ENCODE measurements around the gene ADO. TPM values are rescaled to one million over a fixed set of nuclear protein-coding genes. Genes with fewer than 3 reads are reported as not detected.

ADO gene
- total and polyA plus RNA-seq, 2 donors, result 13.5 to 17.1 TPM

GRCh38 chr10:62844280-62845011, 39.9 kb downstream of the ADO start:
- WGBS, result 91% methylated on average over 7 of the region's 7 CpGs
- no peak overlapping the region for H3K27ac ChIP-seq (ENCODE audit: low read depth in 1 of 2, low read length in 1 of 2)
- H3K4me1 ChIP-seq (ENCODE audit: control insufficient read depth in 2 of 2, insufficient read depth in 2 of 2, low read length in 2 of 2), result no peaks in the 10 kb centered on the region
- no peak for DNase-seq (ENCODE audit: low read depth in 6 of 9, low spot score in 9 of 9)
- no peaks in the 10 kb centered on the region for H3K36me3 ChIP-seq (ENCODE audit: control insufficient read depth in 2 of 2, insufficient read depth in 2 of 2, low read length in 1 of 2)
- no peak overlapping the region for H3K4me3 ChIP-seq (ENCODE audit: low read length in 2 of 2)
- H3K9me3 ChIP-seq (ENCODE audit: control insufficient read depth in 2 of 2, insufficient read depth in 1 of 2, low read length in 1 of 2), result no peaks in the 10 kb centered on the region
- H3K27me3 ChIP-seq (ENCODE audit: control insufficient read depth in 2 of 2, insufficient read depth in 1 of 2, low read length in 1 of 2), result no peaks in the 10 kb centered on the region

DNA sequence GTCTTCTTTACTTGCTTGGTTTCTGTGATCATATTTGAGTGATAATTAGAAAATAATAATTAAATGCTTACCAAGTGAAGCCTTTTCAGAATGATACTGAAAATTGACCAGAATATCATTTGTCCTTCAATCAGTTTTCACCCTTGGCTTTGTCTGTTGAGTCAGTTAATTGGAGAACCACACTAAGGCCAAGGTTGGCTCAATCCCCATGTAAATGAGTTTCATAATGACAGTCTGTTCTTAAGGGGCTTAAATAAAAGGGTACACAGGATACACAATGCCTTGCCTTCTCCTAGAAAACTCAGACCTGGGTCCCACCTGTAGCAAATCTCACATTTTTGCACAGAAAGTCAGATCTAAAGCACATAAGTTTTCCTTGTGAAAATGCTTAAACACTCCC, 42.9 kb downstream of the ADO start:
- Histone ChIP-seq H3K9me3 (ENCODE audit: control insufficient read depth in 2 of 2, insufficient read depth in 1 of 2, low read length in 1 of 2) (no peaks in the 10 kb centered on the region), H3K4me3 (ENCODE audit: low read length in 2 of 2) (no peak overlapping the region), H3K27me3 (ENCODE audit: control insufficient read depth in 2 of 2, insufficient read depth in 1 of 2, low read length in 1 of 2) (no peaks in the 10 kb centered on the region), H3K27ac (ENCODE audit: low read depth in 1 of 2, low read length in 1 of 2) (no peak overlapping the region), H3K36me3 (ENCODE audit: control insufficient read depth in 2 of 2, insufficient read depth in 2 of 2, low read length in 1 of 2) (no peaks in the 10 kb centered on the region), H3K4me1 (ENCODE audit: control insufficient read depth in 2 of 2, insufficient read depth in 2 of 2, low read length in 2 of 2) (peaks cover 0 to 2% of the 10 kb centered on the region in 2 donors)
- no peak for DNase-seq (ENCODE audit: low read depth in 6 of 9, low spot score in 9 of 9)

DNA sequence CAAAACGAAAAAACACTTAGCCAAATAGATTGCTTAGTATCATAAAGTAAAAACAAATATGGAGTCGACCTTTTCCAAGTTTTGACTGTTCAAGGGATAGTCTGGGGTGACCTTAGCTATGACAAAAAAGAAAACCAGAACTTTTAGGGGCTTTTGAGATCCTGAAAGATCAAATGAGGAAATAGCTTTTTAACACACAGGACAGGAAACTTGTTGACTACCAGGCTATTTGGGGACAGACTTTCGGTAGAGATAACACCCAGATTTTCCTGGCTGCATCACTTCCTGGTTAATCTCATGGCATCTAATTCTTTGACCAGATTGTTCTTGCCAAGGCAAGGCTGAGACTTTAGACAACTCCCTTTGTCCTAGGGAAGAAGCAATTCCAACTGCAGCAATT, 46.1 kb downstream of the ADO start:
- no peaks in the 10 kb centered on the region for H3K27me3 ChIP-seq (ENCODE audit: control insufficient read depth in 2 of 2, insufficient read depth in 1 of 2, low read length in 1 of 2)
- no peaks in the 10 kb centered on the region for H3K36me3 ChIP-seq (ENCODE audit: control insufficient read depth in 2 of 2, insufficient read depth in 2 of 2, low read length in 1 of 2)
- H3K4me1 ChIP-seq (ENCODE audit: control insufficient read depth in 2 of 2, insufficient read depth in 2 of 2, low read length in 2 of 2), result peaks cover 0 to 5% of the 10 kb centered on the region in 2 donors
- no peak overlapping the region for H3K27ac ChIP-seq (ENCODE audit: low read depth in 1 of 2, low read length in 1 of 2)
- no peak for DNase-seq (ENCODE audit: low read depth in 6 of 9, low spot score in 9 of 9)
- 49% methylated on average over 3 of the region's 3 CpGs for WGBS
- no peak overlapping the region for H3K4me3 ChIP-seq (ENCODE audit: low read length in 2 of 2)
- H3K9me3 ChIP-seq (ENCODE audit: control insufficient read depth in 2 of 2, insufficient read depth in 1 of 2, low read length in 1 of 2), result no peaks in the 10 kb centered on the region

- Histone ChIP-seq H3K36me3 (ENCODE audit: control insufficient read depth in 2 of 2, insufficient read depth in 2 of 2, low read length in 1 of 2) (no peaks in the 10 kb centered on the region), H3K4me3 (ENCODE audit: low read length in 2 of 2) (no peak overlapping the region), H3K4me1 (ENCODE audit: control insufficient read depth in 2 of 2, insufficient read depth in 2 of 2, low read length in 2 of 2) (peaks cover 0 to 5% of the 10 kb centered on the region in 2 donors)
These were observed 46.9 kb downstream of the ADO start for GRCh38 chr10:62851442-62851841.

DNA sequence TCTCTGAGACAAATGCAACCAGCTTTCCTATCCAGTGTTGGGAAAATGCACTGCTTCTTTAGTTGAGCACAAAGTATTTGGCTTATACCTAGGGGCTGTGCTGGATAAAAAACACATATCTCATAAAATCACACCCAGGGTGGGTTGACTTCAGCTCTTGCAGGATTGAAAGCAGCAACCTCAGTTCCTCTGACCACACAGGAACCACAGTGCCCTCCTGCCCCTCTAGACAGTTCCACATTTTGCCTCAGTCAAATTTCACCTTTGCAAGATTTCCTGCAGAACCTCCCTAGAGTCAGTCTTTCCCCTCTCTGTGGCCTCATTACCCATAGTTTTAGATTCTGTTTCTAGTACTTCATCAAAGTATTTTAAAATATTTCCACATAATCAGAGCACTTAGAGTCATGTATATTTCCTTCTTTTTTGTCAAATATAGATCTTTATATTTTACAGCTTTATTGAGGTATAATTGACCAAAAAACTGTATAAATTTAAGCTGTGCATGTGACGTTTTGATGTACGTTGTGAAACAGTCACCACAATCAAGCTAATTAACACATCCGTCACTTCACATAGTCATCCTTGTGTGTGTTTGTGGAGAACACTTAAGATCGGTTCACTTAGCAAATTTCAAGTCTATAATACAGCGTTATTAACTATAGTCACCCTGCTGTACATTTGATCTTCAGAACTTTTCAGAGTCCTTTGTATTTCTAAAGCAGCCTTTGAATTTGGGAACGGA, 48.6 kb downstream of the ADO start:
- Histone ChIP-seq H3K36me3 (ENCODE audit: control insufficient read depth in 2 of 2, insufficient read depth in 2 of 2, low read length in 1 of 2) (no peaks in the 10 kb centered on the region), H3K9me3 (ENCODE audit: control insufficient read depth in 2 of 2, insufficient read depth in 1 of 2, low read length in 1 of 2) (no peaks in the 10 kb centered on the region), H3K27me3 (ENCODE audit: control insufficient read depth in 2 of 2, insufficient read depth in 1 of 2, low read length in 1 of 2) (no peaks in the 10 kb centered on the region), H3K27ac (ENCODE audit: low read depth in 1 of 2, low read length in 1 of 2) (no peak overlapping the region), H3K4me3 (ENCODE audit: low read length in 2 of 2) (no peak overlapping the region), H3K4me1 (ENCODE audit: control insufficient read depth in 2 of 2, insufficient read depth in 2 of 2, low read length in 2 of 2) (peaks cover 0 to 5% of the 10 kb centered on the region in 2 donors)
- DNase-seq (ENCODE audit: low read depth in 6 of 9, low spot score in 9 of 9), result peak in 1 of 9 donors; percentile 29
- WGBS, result 26% methylated on average over 6 of the region's 6 CpGs

More at GRCh38 chr10:62851442-62851841, 46.9 kb downstream of the ADO start:
- Histone ChIP-seq H3K27me3 (ENCODE audit: control insufficient read depth in 2 of 2, insufficient read depth in 1 of 2, low read length in 1 of 2) (no peaks in the 10 kb centered on the region), H3K27ac (ENCODE audit: low read depth in 1 of 2, low read length in 1 of 2) (no peak overlapping the region), H3K9me3 (ENCODE audit: control insufficient read depth in 2 of 2, insufficient read depth in 1 of 2, low read length in 1 of 2) (no peaks in the 10 kb centered on the region)
- DNase-seq (ENCODE audit: low read depth in 6 of 9, low spot score in 9 of 9), result no peak
- 48% methylated on average over 2 of the region's 2 CpGs for WGBS

- no peaks in the 10 kb centered on the region for H3K9me3 ChIP-seq (ENCODE audit: control insufficient read depth in 2 of 2, insufficient read depth in 1 of 2, low read length in 1 of 2)
- no peaks in the 10 kb centered on the region for H3K36me3 ChIP-seq (ENCODE audit: control insufficient read depth in 2 of 2, insufficient read depth in 2 of 2, low read length in 1 of 2)
- no peak overlapping the region for H3K27ac ChIP-seq (ENCODE audit: low read depth in 1 of 2, low read length in 1 of 2)
- no peak overlapping the region for H3K4me3 ChIP-seq (ENCODE audit: low read length in 2 of 2)
- no peak for DNase-seq (ENCODE audit: low read depth in 6 of 9, low spot score in 9 of 9)
- no peaks in the 10 kb centered on the region for H3K27me3 ChIP-seq (ENCODE audit: control insufficient read depth in 2 of 2, insufficient read depth in 1 of 2, low read length in 1 of 2)
- WGBS, result 20% methylated on average over 5 of the region's 5 CpGs
- peaks cover 0 to 5% of the 10 kb centered on the region in 2 donors for H3K4me1 ChIP-seq (ENCODE audit: control insufficient read depth in 2 of 2, insufficient read depth in 2 of 2, low read length in 2 of 2)
These were observed 49.2 kb downstream of the ADO start for GRCh38 chr10:62853710-62854109.

DNA sequence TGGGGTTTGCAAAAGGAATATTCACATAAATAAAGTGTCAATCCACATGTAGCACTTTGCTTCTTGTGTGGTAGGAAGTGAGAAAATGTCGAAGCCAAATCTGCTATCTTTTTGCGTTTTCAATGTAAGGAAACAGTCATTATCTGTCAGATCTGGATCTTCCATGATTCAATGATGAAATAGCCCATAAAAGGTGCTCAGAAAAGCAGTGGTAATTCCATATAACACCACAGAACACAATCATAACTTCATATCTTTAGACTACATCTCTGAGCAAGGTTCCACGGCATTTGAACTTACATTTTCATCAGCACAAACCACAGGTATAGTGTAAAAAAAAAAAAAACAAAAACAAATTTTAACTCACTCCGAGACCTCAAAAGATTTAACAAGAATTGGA, 51.5 kb downstream of the ADO start:
- H3K36me3 ChIP-seq (ENCODE audit: control insufficient read depth in 2 of 2, insufficient read depth in 2 of 2, low read length in 1 of 2), result no peaks in the 10 kb centered on the region
- H3K27me3 ChIP-seq (ENCODE audit: control insufficient read depth in 2 of 2, insufficient read depth in 1 of 2, low read length in 1 of 2), result no peaks in the 10 kb centered on the region
- no peak overlapping the region for H3K4me3 ChIP-seq (ENCODE audit: low read length in 2 of 2)
- H3K4me1 ChIP-seq (ENCODE audit: control insufficient read depth in 2 of 2, insufficient read depth in 2 of 2, low read length in 2 of 2), result peaks cover 0 to 6% of the 10 kb centered on the region in 2 donors
- DNase-seq (ENCODE audit: low read depth in 6 of 9, low spot score in 9 of 9), result peak in 1 of 9 donors; percentile 6
- H3K27ac ChIP-seq (ENCODE audit: low read depth in 1 of 2, low read length in 1 of 2), result no peak overlapping the region
- no peaks in the 10 kb centered on the region for H3K9me3 ChIP-seq (ENCODE audit: control insufficient read depth in 2 of 2, insufficient read depth in 1 of 2, low read length in 1 of 2)
- WGBS, result 42% methylated on average over 4 of the region's 4 CpGs

Other genes with a start within 250 kb of the ADO start
- 6.6 TPM for gene EGR2, start 11.6 kb downstream of the ADO start, total RNA-seq
- gene EGR2, start 11.6 kb downstream of the ADO start, polyA plus RNA-seq, result 12.1 TPM